C4-2B (cell line): Measurements from ENCODE around the gene PAK4.

ENCODE experiments used
- CTCF ChIP-seq: fragments of 450-650 bp; conservative IDR thresholded peaks from 2 replicates; pipeline ENCODE4 v1.5.1; 2017; ENCODE audit warnings: mild to moderate bottlenecking
- ZFX ChIP-seq: fragments of 450-650 bp; IDR thresholded peaks from 2 replicates; pipeline ENCODE4 v1.6.1; 2017

- TF ChIP-seq CTCF, result no peak
- no peak for TF ChIP-seq ZFX
These were observed 18.9 kb downstream of the PAK4 start for GRCh38 chr19:39144290-39145071.
